SU-DHL-6 (cell line): ENCODE data around the gene MRGPRD.

Experiments used
- H2AFZ ChIP-seq: fragments of 200-600 bp; sonication (generic); 2 replicates; pipeline ENCODE4 v1.6.1; 2014; ENCODE audit warnings: low read depth, mild to moderate bottlenecking, moderate library complexity, mixed read lengths, antibody characterized with exemption, low read length; ENCODE audit not compliant: severe bottlenecking
- H3F3A ChIP-seq: fragments of 200-600 bp; shearing (Covaris generic); 2 replicates; pipeline ENCODE4 v1.6.0; 2016; ENCODE audit warnings: antibody characterized with exemption, mild to moderate bottlenecking; ENCODE audit not compliant: insufficient read depth
- H3K27ac ChIP-seq: fragments of 200-600 bp; sonication (generic); 2 replicates; pipeline ENCODE4 v1.5.1; 2016; ENCODE audit warnings: low read depth, mild to moderate bottlenecking, low read length, moderate library complexity, mixed read lengths
- H3K27me3 ChIP-seq: fragments of 200-600 bp; sonication (generic), shearing (Covaris generic); 2 replicates; pipeline ENCODE4 v1.6.0; 2014; ENCODE audit warnings: mild to moderate bottlenecking, low read length
- H3K36me3 ChIP-seq: fragments of 200-600 bp; sonication (generic); 2 replicates; pipeline ENCODE4 v1.6.1; 2014; ENCODE audit warnings: mild to moderate bottlenecking, low read length, mixed read lengths
- H3K4me2 ChIP-seq: fragments of 300-600, 200-600 bp; shearing (Covaris generic), sonication (generic); 2 replicates; pipeline ENCODE4 v1.6.0; 2014; ENCODE audit warnings: low read length, low read depth, mild to moderate bottlenecking; ENCODE audit not compliant: poor library complexity, severe bottlenecking
- H3K4me3 ChIP-seq: fragments of 200-600 bp; sonication (generic); 2 replicates; pipeline ENCODE4 v1.5.1; 2014; ENCODE audit warnings: antibody characterized with exemption, low read length, mild to moderate bottlenecking, mixed read lengths; ENCODE audit not compliant: insufficient read depth, poor library complexity, severe bottlenecking
- H3K79me2 ChIP-seq: fragments of 200-600 bp; sonication (generic); 2 replicates; pipeline ENCODE4 v1.6.1; 2014; ENCODE audit warnings: mild to moderate bottlenecking, low read length, moderate library complexity; ENCODE audit not compliant: insufficient read depth
- H3K9ac ChIP-seq: fragments of 200-600 bp; sonication (generic); 2 replicates; pipeline ENCODE4 v1.7.0; 2014; ENCODE audit warnings: mild to moderate bottlenecking, low read length
- H3K9me2 ChIP-seq: fragments of 200-600 bp; sonication (generic); replicated peaks from 2 replicates; pipeline ENCODE4 v1.6.1; 2014; ENCODE audit warnings: low read length; ENCODE audit not compliant: insufficient read depth
- H3K9me3 ChIP-seq: fragments of 200-600 bp; sonication (generic); 2 replicates; pipeline ENCODE4 v1.6.1; 2014; ENCODE audit warnings: low read length, mixed read lengths; ENCODE audit not compliant: insufficient read depth
- H4K20me1 ChIP-seq: fragments of 200-600 bp; sonication (generic); 2 replicates; pipeline ENCODE4 v1.6.1; 2014; ENCODE audit warnings: low read depth, mild to moderate bottlenecking, antibody characterized with exemption, low read length, moderate library complexity, mixed read lengths
- CTCF ChIP-seq: fragments of 200-600 bp; sonication (generic); IDR thresholded peaks from one replicate; pipeline ENCODE4 v1.5.1; 2017; ENCODE audit warnings: antibody characterized with exemption, mild to moderate bottlenecking, low read length, moderate library complexity; ENCODE audit not compliant: insufficient read depth, poor library complexity, severe bottlenecking
- EZH2phosphoT487 ChIP-seq: fragments of 200-600 bp; sonication (generic), shearing (Covaris generic); conservative IDR thresholded peaks from 2 replicates; pipeline ENCODE4 v1.6.1; 2018; ENCODE audit warnings: mild to moderate bottlenecking, antibody characterized with exemption, low read length, moderate library complexity, mixed read lengths

Gene MRGPRD, protein sequence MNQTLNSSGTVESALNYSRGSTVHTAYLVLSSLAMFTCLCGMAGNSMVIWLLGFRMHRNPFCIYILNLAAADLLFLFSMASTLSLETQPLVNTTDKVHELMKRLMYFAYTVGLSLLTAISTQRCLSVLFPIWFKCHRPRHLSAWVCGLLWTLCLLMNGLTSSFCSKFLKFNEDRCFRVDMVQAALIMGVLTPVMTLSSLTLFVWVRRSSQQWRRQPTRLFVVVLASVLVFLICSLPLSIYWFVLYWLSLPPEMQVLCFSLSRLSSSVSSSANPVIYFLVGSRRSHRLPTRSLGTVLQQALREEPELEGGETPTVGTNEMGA

GRCh38 chr11:68980776-68981065, at the start of gene MRGPRD:
Gene MRGPRD, minus strand, starts transcription at chr11:68980986. Its CDS starts 0 bp downstream, at chr11:68980986.
- no peak within 1 kb of the TSS for H3K9ac ChIP-seq
- H3K9me3 ChIP-seq: no peaks in the 10 kb centered on the region
- H3K79me2 ChIP-seq: no peaks in the 10 kb centered on the region
- H3K4me2 ChIP-seq: no peak within 1 kb of the TSS
- H3F3A ChIP-seq: no peaks in the 10 kb centered on the region
- no peaks in the 10 kb centered on the region for H4K20me1 ChIP-seq
- TF ChIP-seq EZH2phosphoT487: no peak
- no peak for TF ChIP-seq CTCF
- no peaks in the 10 kb centered on the region for H3K27me3 ChIP-seq
- no peak within 1 kb of the TSS for H3K27ac ChIP-seq
- no peak within 1 kb of the TSS for H3K4me3 ChIP-seq
- H3K9me2 ChIP-seq: no peaks in the 10 kb centered on the region
- H2AFZ ChIP-seq: no peak within 1 kb of the TSS
- H3K36me3 ChIP-seq: no peaks in the 10 kb centered on the region

DNA sequence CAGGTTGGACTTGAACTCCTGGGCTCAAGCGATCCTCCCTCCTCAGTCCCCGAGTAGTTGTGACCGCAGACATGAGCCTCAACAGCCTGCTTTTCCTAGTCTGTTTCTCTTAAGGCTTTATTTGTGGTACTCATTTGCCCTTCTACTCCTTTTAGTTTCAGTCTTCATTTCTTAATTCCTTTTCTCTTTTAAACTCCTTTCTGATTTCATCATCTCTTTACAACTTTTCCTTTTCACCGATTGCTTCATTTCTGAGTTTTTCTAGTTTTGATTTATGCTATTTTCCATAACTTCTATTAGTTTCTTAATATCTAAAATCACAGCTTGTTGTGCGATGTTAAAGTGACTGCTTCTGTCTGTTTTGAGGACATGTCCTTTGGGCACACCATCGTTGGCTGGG, 49.5 kb upstream of the MRGPRD start:
- Histone ChIP-seq H3F3A (no peaks in the 10 kb centered on the region), H3K79me2 (no peaks in the 10 kb centered on the region), H3K4me2 (no peak overlapping the region), H3K4me3 (no peak overlapping the region), H3K27ac (no peak overlapping the region), H3K9ac (no peak overlapping the region), H3K36me3 (no peaks in the 10 kb centered on the region), H3K9me2 (no peaks in the 10 kb centered on the region), H3K27me3 (no peaks in the 10 kb centered on the region), H3K9me3 (no peaks in the 10 kb centered on the region), H4K20me1 (no peaks in the 10 kb centered on the region), H2AFZ (no peak overlapping the region)
- no peak for TF ChIP-seq CTCF
- TF ChIP-seq EZH2phosphoT487: no peak

DNA sequence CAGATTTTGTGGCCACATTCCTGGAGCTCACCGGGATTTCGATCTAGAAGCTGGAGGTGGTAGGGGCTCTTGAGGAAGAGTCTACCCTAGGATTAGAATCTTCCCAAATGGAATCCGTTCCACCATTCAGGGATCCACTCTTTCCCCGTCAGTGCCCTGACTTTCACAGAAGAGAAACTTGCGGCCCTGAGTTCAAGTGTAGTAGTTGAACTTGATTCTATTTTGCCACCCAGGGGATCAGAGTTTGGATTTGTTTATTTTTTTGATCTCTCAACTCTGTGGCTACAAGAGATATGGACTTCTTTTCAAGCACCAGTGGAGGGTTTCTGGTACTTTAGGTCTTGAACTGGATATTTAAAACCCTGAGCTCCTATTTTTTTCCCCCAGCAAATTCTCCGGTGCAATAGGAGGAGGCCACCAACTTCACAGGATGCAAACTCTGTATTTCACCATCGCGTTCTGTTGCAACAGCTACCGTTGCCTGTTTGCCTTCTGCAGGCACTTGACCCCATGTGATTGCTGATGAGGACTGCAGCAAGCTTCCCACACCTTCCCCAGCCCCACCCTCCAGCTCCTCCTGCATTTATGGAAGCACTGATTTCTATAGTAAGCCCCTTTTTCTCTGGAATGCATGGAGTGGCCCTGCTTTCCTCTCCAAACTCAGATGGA, 47.1 kb upstream of the MRGPRD start:
- Histone ChIP-seq H3K9ac (no peak overlapping the region), H2AFZ (no peak overlapping the region), H3K4me3 (no peak overlapping the region), H3F3A (no peaks in the 10 kb centered on the region), H3K27ac (no peak overlapping the region), H3K36me3 (no peaks in the 10 kb centered on the region), H3K9me2 (no peaks in the 10 kb centered on the region), H3K27me3 (no peaks in the 10 kb centered on the region), H3K4me2 (no peak overlapping the region), H3K9me3 (no peaks in the 10 kb centered on the region), H3K79me2 (no peaks in the 10 kb centered on the region), H4K20me1 (no peaks in the 10 kb centered on the region)
- TF ChIP-seq EZH2phosphoT487 (no peak), CTCF (no peak)
